Fibroblast of lung (primary cell): ENCODE results near the gene ZNF436.

Source experiments
- EZH2 ChIP-seq: IDR thresholded peaks from 2 replicates; pipeline ENCODE4 v1.5.1; 2012; ENCODE audit warnings: low read length, control low read depth, mild to moderate bottlenecking; ENCODE audit errors: missing control alignments
- TF ChIP-seq, protein P1 (sequence below), 2 donors: IDR thresholded peaks in 1 of 2; conservative IDR thresholded peaks in 1 of 2; 1 replicate in 1 of 2; 2 replicates in 1 of 2; pipeline ENCODE4 v1.5.1; 2011 to 2012; ENCODE audit warnings: low read length in 2 of 2, control low read depth in 1 of 2, inconsistent platforms in 1 of 2, low read depth in 1 of 2, mild to moderate bottlenecking in 1 of 2

DNA sequence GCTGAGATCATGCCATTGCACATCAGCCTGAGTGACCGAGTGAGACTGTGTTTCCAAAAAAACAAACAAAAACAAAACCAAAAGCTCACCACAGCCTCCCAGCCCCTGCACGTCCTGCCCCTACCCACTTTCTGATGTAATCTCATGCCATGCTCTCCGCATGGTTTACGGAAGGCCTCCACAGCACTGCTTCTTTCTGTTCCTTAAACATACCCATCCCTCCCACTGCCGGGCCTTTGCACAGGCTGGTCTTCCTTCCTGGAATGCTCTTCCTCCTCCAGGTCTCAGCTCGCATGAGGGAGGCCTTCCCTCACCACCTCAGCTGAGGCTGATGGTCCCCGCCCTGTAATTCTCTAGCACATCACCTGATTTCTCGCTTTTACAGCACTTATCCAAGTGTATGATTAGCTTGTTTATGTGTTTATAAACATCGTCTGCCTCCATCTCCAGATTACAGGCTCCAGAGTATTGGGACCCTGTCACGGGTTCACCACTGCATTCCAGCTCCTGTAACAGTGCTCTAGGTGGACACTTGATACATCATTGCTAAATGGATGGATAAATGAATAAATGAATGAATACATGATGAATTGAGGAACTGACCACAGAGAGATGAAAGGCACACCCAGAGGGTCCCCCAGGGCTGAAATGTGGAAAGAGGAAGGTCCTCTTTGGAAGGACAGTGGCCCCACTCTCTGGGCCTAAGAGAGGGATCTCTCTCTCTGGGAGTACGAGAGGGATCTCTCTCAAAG lies 32.8 kb upstream of the ZNF436 start:
- TF ChIP-seq, protein P1, sequence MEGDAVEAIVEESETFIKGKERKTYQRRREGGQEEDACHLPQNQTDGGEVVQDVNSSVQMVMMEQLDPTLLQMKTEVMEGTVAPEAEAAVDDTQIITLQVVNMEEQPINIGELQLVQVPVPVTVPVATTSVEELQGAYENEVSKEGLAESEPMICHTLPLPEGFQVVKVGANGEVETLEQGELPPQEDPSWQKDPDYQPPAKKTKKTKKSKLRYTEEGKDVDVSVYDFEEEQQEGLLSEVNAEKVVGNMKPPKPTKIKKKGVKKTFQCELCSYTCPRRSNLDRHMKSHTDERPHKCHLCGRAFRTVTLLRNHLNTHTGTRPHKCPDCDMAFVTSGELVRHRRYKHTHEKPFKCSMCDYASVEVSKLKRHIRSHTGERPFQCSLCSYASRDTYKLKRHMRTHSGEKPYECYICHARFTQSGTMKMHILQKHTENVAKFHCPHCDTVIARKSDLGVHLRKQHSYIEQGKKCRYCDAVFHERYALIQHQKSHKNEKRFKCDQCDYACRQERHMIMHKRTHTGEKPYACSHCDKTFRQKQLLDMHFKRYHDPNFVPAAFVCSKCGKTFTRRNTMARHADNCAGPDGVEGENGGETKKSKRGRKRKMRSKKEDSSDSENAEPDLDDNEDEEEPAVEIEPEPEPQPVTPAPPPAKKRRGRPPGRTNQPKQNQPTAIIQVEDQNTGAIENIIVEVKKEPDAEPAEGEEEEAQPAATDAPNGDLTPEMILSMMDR (conservative IDR thresholded peaks at IDR 0.05 in 1 of 2, IDR thresholded peaks at IDR 0.05 in 1 of 2; ENCODE audit: low read depth in 1 of 2, low read length in 2 of 2) = no peak
- no peak for TF ChIP-seq EZH2
